Measurements from ENCODE around the gene SBNO2.

Gene SBNO2

GRCh38 chr19:1164684-1165531 lies 9.2 kb downstream of the SBNO2 start:
- no peak for DNase-seq (ENCODE audit: extremely low read depth, low read depth)
- no peak for TF ChIP-seq CTCF (IDR thresholded peaks at IDR 0.05; ENCODE audit: low read depth, low read length)

- DNase-seq (ENCODE audit: extremely low read depth, low read depth) = no peak
- TF ChIP-seq CTCF (IDR thresholded peaks at IDR 0.05; ENCODE audit: low read depth, low read length) = no peak
These were observed 10.0 kb downstream of the SBNO2 start for GRCh38 chr19:1163934-1164683.

- no peak for TF ChIP-seq CTCF (IDR thresholded peaks at IDR 0.05; ENCODE audit: low read depth, low read length)
- DNase-seq (ENCODE audit: extremely low read depth, low read depth) = no peak
These were observed 10.7 kb downstream of the SBNO2 start for GRCh38 chr19:1163283-1163933.

- DNase-seq (ENCODE audit: extremely low read depth, low read depth) = no peak
- TF ChIP-seq CTCF (IDR thresholded peaks at IDR 0.05; ENCODE audit: low read depth, low read length) = no peak
These were observed 11.4 kb downstream of the SBNO2 start for GRCh38 chr19:1162404-1163282.

GRCh38 chr19:1161716-1162115 lies 12.4 kb downstream of the SBNO2 start:
- no peak for TF ChIP-seq CTCF (IDR thresholded peaks at IDR 0.05; ENCODE audit: low read depth, low read length)
- DNase-seq (ENCODE audit: extremely low read depth, low read depth) = no peak

GRCh38 chr19:1159864-1160595 lies 14.0 kb downstream of the SBNO2 start:
- no peak for DNase-seq (ENCODE audit: extremely low read depth, low read depth)
- no peak for TF ChIP-seq CTCF (IDR thresholded peaks at IDR 0.05; ENCODE audit: low read depth, low read length)

Measured in AG09319 (cell line).